ENCODE data around the gene SYNCRIP. TPM values are rescaled to one million over a fixed set of nuclear protein-coding genes. Genes with fewer than 3 reads are reported as not detected.

SYNCRIP gene
- total and polyA plus RNA-seq, 2 of the 13 experiments (the other 11 are each of a cell fraction or from before 2014, with no cell fraction given), result 8.1 to 112 TPM

DNA sequence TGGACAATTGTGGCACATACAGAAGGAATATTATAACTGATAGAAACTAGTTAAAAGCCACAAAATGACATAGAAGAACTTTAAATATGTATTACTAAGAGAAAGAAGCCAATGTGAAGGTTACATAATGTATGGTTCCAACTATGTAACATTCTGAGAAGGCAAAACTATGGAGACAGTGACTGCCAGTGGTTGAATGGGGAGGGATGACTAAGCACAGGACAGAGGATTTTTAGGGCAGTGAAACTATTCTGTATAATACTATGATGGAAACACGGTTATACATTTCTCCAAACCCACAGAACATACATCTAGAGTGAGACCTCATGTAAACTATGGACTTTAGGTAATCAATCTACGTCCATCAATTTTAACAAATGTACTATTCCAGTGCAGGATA, 22.4 kb downstream of the SYNCRIP start:
- 97% methylated on average over 2 of the region's 2 CpGs for WGBS (ENCODE audit: low lambda C conversion rate)
- Histone ChIP-seq H3K9ac (ENCODE audit: insufficient read depth, low read depth, low read length) (no peak overlapping the region), H3K27me3 (ENCODE audit: control insufficient read depth in 1 of 2, insufficient read depth in 2 of 2, low read length in 2 of 2) (no peaks in the 10 kb centered on the region), H3K79me2 (ENCODE audit: insufficient read depth, low read length) (peaks cover 40% of the 10 kb centered on the region), H3K36me3 (replicated peaks in 1 of 2; ENCODE audit: control insufficient read depth in 1 of 2, insufficient read depth in 2 of 2, low read length in 2 of 2) (peaks cover 13 to 94% of the 10 kb centered on the region in 2 experiments), H3K27ac (ENCODE audit: extremely low read length, insufficient read depth, low read length) (no peak overlapping the region), H3K4me2 (ENCODE audit: low read depth, low read length) (no peak overlapping the region), H3K9me3 (ENCODE audit: low read length) (no peaks in the 10 kb centered on the region), H3K4me1 (ENCODE audit: insufficient read depth, low read length) (peaks cover 13% of the 10 kb centered on the region), H3K4me3 (replicated peaks in 1 of 3; ENCODE audit: insufficient read depth in 1 of 3, low read depth in 2 of 3, low read length in 3 of 3) (no peak overlapping the region), H2AFZ (ENCODE audit: low read length) (no peak overlapping the region), H4K20me1 (ENCODE audit: insufficient read depth, low read length) (peaks cover 15% of the 10 kb centered on the region)
- ChIA-PET POLR2A (no interaction called here), CTCF (ENCODE audit: low intra/inter-chr PET ratio, low total read pairs) (no interaction called here)
- DNase-seq (ENCODE audit: low spot score) (no peak), FAIRE-seq (no peak), ATAC-seq (no peak)
- TF ChIP-seq POLR2AphosphoS2 (IDR thresholded peaks at IDR 0.05; ENCODE audit: low read depth, low read length) (0 out of 2 replicates have a peak, but pooled peaks have one; percentile 13), SRF (IDR thresholded peaks at IDR 0.05; ENCODE audit: low read depth, low read length) (no peak)
- in situ Hi-C loops (cut with HindIII; ENCODE audit: extremely low pct_ligation_motif_present, low pct_unique_long_range_greater_than_20kb) (no loop called here), intact Hi-C loops (cut with micrococcal nuclease; ENCODE audit: unreplicated experiment) (no loop called here)
- BruUV-seq (replicated peaks), result no TSS peak

DNA sequence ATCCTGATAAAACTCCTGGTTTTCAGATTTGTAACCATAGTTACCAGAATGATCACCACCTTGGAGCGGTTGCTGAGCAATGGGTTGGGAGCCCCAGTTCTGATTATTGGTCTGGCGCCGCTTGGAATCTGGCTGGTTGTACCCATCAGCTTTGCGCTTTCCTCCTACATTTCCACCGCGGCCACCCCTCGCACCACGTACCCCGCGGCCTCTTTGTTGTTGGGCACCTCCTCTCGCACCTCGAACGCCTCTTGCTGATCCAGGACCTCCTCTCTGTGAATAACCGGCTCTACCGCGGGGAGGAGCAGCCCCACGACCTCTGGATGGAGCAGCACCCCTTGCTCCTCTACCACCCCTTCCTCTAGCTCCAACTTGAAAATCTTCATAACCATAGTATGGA, 27.9 kb downstream of the SYNCRIP start:
- peaks cover 10 to 79% of the 10 kb centered on the region in 2 experiments for H3K36me3 ChIP-seq (replicated peaks in 1 of 2; ENCODE audit: control insufficient read depth in 1 of 2, insufficient read depth in 2 of 2, low read length in 2 of 2)
- FAIRE-seq, result no peak
- no peaks in the 10 kb centered on the region for H3K4me1 ChIP-seq (ENCODE audit: insufficient read depth, low read length)
- no peaks in the 10 kb centered on the region for H3K9me3 ChIP-seq (ENCODE audit: low read length)
- no peaks in the 10 kb centered on the region; the same call in 1 of the 2 replicates for H4K20me1 ChIP-seq (ENCODE audit: insufficient read depth, low read length)
- H2AFZ ChIP-seq (ENCODE audit: low read length), result no peak overlapping the region
- ATAC-seq, result peak; percentile 18; the same call in 2 of the 3 replicates
- 99% methylated on average over 17 of the region's 17 CpGs for WGBS (ENCODE audit: low lambda C conversion rate)
- peaks cover 5% of the 10 kb centered on the region for H3K79me2 ChIP-seq (ENCODE audit: insufficient read depth, low read length)
- intact Hi-C loops (cut with micrococcal nuclease; ENCODE audit: unreplicated experiment), result no loop called here
- H3K9ac ChIP-seq (ENCODE audit: insufficient read depth, low read depth, low read length), result no peak overlapping the region
- no peak overlapping the region for H3K4me2 ChIP-seq (ENCODE audit: low read depth, low read length)
- no peak for DNase-seq (ENCODE audit: low spot score)
- CTCF ChIA-PET (ENCODE audit: low intra/inter-chr PET ratio, low total read pairs), result no interaction called here
- no peaks in the 10 kb centered on the region for H3K27me3 ChIP-seq (ENCODE audit: control insufficient read depth in 1 of 2, insufficient read depth in 2 of 2, low read length in 2 of 2)
- POLR2A ChIA-PET, result no interaction called here
- in situ Hi-C loops (cut with HindIII; ENCODE audit: extremely low pct_ligation_motif_present, low pct_unique_long_range_greater_than_20kb), result no loop called here
- TF ChIP-seq KDM6A (CRISPR knock-in tag; IDR thresholded peaks at IDR 0.05; ENCODE audit: low read depth), result no peak
- TF ChIP-seq TOE1 (CRISPR knock-in tag; IDR thresholded peaks at IDR 0.05), result no peak
- no peak for TF ChIP-seq ZNF616 (CRISPR knock-in tag; IDR thresholded peaks at IDR 0.05; ENCODE audit: low read depth)
- TF ChIP-seq GABPB1 (CRISPR knock-in tag; IDR thresholded peaks at IDR 0.05), result no peak
- TF ChIP-seq SRSF9 (IDR thresholded peaks at IDR 0.05; ENCODE audit: borderline replicate concordance, insufficient read depth, low read depth, low read length, poor library complexity, severe bottlenecking), result no peak
- peak; percentile 67 for TF ChIP-seq AGO2 (optimal IDR thresholded peaks at IDR 0.05; ENCODE audit: low read depth, low read length)
- no peak for TF ChIP-seq MEF2D (CRISPR knock-in tag; IDR thresholded peaks at IDR 0.05)
- no peak for TF ChIP-seq ZNF619 (CRISPR knock-in tag; IDR thresholded peaks at IDR 0.05)
- peak; percentile 16 for TF ChIP-seq RBM22 (optimal IDR thresholded peaks at IDR 0.05; ENCODE audit: low read length)
- TF ChIP-seq, protein P1, sequence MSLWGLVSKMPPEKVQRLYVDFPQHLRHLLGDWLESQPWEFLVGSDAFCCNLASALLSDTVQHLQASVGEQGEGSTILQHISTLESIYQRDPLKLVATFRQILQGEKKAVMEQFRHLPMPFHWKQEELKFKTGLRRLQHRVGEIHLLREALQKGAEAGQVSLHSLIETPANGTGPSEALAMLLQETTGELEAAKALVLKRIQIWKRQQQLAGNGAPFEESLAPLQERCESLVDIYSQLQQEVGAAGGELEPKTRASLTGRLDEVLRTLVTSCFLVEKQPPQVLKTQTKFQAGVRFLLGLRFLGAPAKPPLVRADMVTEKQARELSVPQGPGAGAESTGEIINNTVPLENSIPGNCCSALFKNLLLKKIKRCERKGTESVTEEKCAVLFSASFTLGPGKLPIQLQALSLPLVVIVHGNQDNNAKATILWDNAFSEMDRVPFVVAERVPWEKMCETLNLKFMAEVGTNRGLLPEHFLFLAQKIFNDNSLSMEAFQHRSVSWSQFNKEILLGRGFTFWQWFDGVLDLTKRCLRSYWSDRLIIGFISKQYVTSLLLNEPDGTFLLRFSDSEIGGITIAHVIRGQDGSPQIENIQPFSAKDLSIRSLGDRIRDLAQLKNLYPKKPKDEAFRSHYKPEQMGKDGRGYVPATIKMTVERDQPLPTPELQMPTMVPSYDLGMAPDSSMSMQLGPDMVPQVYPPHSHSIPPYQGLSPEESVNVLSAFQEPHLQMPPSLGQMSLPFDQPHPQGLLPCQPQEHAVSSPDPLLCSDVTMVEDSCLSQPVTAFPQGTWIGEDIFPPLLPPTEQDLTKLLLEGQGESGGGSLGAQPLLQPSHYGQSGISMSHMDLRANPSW (CRISPR knock-in tag; IDR thresholded peaks at IDR 0.05; ENCODE audit: borderline replicate concordance), result no peak
- no peak for TF ChIP-seq HDAC6 (IDR thresholded peaks at IDR 0.05; ENCODE audit: low read depth, low read length)
- H3K27ac ChIP-seq (ENCODE audit: extremely low read length, insufficient read depth, low read length), result no peak overlapping the region
- BruUV-seq (replicated peaks), result no TSS peak
- no peak overlapping the region for H3K4me3 ChIP-seq (replicated peaks in 1 of 3; ENCODE audit: insufficient read depth in 1 of 3, low read depth in 2 of 3, low read length in 3 of 3)

Measured in HepG2 (cell line).